GM13977 (cell line): ENCODE measurements around the gene SCN2A.

Experiments used
- DNase-seq: peaks from one replicate; pipeline ENCODE4 v3.0.0; 2012; ENCODE audit warnings: low spot score
- in situ Hi-C: fragments of 300-500 bp; cut with MboI; formaldehyde crosslinking; loops from one replicate; pipeline ENCODE4 v1.12.0; 2022; ENCODE audit warnings: low sequenced_read_pairs, low pct_unique_long_range_greater_than_20kb, mixed read lengths, inconsistent platforms; ENCODE audit not compliant: unreplicated experiment
- TF ChIP-seq, protein P1 (sequence below): IDR thresholded peaks from 2 replicates; pipeline ENCODE4 v1.5.1; 2012; ENCODE audit warnings: mild to moderate bottlenecking, control low read depth; ENCODE audit not compliant: insufficient read depth; ENCODE audit errors: extremely low read depth, missing control alignments

SCN2A gene

DNA sequence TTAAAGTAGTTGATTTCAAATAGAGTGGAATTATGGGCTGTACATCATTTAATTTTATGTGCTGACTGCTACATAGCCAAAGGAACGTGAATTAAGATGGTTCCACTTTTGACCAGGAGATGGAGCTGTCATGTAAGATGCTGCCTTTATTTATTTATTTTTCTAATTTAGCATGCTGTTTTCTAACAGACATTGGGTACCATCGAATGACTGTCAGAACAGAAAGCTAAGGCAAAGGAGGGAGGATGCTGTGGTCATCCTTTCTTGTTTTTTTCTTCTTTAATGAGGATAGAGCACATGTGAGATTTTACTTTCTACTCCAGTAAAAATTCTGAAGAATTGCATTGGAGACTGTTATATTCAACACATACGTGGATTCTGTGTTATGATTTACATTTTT, at the start of gene SCN2A:
TSS of gene SCN2A (plus strand) at position 185 of the 400 bp plus-strand sequence. CDS start 56,410 bp downstream, outside the sequence.
- TF ChIP-seq, protein P1, sequence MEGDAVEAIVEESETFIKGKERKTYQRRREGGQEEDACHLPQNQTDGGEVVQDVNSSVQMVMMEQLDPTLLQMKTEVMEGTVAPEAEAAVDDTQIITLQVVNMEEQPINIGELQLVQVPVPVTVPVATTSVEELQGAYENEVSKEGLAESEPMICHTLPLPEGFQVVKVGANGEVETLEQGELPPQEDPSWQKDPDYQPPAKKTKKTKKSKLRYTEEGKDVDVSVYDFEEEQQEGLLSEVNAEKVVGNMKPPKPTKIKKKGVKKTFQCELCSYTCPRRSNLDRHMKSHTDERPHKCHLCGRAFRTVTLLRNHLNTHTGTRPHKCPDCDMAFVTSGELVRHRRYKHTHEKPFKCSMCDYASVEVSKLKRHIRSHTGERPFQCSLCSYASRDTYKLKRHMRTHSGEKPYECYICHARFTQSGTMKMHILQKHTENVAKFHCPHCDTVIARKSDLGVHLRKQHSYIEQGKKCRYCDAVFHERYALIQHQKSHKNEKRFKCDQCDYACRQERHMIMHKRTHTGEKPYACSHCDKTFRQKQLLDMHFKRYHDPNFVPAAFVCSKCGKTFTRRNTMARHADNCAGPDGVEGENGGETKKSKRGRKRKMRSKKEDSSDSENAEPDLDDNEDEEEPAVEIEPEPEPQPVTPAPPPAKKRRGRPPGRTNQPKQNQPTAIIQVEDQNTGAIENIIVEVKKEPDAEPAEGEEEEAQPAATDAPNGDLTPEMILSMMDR: peak; percentile 62
- in situ Hi-C loops: no loop called here
- DNase-seq: peak; percentile 9

DNA sequence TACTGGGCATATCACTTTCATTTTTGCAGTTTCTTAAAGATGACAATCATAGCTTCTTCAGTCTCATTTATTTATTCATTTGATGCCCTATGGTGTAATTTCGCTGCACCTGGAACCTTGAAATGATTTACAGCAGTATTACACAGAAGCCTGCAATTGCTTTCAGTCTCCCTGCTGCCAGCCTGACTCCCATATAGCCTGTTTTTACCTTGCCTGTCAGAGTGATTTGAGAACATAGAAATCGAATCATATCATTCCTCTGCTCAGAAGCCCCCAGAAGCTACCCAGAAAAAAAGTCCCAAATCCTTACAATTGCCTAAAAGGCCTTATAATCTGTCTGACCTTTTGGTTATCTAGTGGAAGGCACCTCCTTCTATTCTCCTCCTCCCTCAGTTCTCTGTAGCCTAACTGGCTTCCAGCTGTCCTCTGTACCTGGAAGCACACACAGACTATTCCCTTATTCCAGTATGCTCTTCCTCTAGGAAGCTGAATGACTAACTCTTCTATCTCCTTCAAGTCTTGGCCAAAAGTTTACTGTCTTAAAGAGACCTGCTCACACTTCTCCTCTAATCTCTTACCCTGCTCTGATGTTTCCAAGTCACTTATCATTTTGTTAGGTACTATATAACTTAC, 48.0 kb upstream of the SCN2A start:
- in situ Hi-C loops: loop anchor here (25.0 kb wide), 1 partner anchor 179 kb away; no protein-coding TSS in a partner anchor
- TF ChIP-seq, protein P1: no peak
- no peak for DNase-seq

DNA sequence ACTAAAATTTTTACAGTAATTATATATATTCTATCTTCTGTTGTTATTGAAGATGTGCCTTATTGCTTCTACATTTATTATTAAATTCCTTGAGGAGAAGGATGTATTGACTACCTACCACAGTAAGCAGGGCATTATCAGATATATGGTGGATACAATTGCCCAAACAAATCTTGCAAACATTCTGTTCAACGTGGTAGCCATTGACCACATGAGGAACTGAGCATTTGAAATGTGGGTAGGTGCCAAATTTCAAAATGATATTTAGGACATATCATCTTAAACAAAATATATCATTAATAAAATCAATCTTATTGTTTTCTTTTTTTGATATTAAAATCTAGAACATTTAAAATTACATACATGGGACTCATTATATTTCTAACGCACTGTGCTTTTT, 46.5 kb upstream of the SCN2A start:
- no peak for DNase-seq
- in situ Hi-C loops: loop anchor here (25.0 kb wide), 1 partner anchor 180 kb away; no protein-coding TSS in a partner anchor
- TF ChIP-seq, protein P1: no peak

DNA sequence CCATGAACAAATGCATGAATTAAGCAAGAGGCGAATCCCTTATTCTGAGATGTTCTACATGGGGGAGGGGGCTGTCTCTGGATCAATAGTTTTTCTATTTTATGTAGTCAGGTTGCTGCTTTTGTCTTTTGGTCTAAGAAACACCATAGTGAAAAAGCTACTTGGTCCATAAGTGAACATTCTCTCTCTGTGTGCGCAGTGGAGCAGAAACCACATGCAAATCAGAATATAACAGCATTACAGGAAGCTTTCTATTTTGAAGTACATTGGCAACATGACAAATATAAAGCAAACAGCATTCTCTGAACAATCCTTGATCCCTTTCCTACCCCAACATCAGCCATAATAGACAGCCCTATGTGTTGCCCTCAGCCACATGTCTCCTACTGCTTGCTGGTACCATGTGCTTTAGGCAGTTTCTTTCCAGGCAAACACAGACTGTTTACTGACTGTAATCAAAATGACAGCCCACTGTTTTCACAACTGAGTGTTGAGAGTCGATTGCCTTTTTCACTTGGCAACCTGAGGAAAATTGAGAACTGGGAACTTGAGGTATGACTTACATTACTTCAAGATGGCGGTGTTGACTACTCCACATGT, 45.9 kb upstream of the SCN2A start:
- in situ Hi-C loops: loop anchor here (25.0 kb wide), 1 partner anchor 181 kb away; no protein-coding TSS in a partner anchor
- TF ChIP-seq, protein P1: no peak
- peak; percentile 6 for DNase-seq

DNA sequence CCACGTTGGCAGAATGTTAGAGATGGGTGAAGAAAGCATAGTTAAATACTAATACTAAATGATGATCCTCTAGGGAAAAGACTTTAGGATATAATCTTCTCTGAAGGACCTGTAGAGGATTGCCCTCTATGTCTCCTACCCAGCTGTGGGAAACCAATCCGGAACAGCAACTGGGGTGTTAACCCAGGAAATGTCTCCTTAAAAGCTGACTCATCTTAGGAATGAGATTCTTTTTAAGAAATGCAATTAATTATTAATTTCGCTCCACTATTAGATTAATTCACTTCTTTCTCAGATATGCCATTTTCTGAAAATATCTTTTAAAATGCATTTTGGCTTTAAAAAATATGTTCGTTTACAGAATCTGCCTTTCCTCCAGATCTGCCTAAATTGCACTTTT, 42.8 kb upstream of the SCN2A start:
- no peak for DNase-seq
- in situ Hi-C loops: loop anchor here (25.0 kb wide), 1 partner anchor 184 kb away; no protein-coding TSS in a partner anchor
- TF ChIP-seq, protein P1: no peak

DNA sequence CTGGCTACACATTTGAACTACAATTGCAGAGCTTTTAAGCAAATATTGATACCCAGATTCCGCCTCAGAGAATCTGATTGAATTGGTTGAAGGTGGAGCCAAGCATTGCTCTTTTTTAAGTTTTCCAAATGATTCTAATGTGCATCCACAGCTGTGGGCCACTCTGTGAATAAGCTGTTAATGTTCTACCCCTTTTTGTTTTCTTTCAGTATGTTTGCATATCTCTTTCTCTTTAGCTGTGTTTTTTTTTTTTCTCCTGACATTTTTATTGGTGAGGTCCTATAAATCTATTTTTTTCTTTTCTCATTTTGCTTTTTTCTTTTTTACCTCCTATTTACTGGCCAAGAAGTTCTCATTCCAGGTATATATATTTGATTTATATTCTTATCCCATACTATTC, 41.9 kb upstream of the SCN2A start:
- DNase-seq: no peak
- in situ Hi-C loops: loop anchor here (25.0 kb wide), 1 partner anchor 185 kb away; no protein-coding TSS in a partner anchor
- TF ChIP-seq, protein P1: no peak
